Purkinje cell (primary cell): ENCODE data around the gene DLL1. TPM values are rescaled to one million over a fixed set of nuclear protein-coding genes. Genes with fewer than 3 reads are reported as not detected.

ENCODE experiments used
- polyA plus RNA-seq: library from polyadenylated mRNA; unstranded; fragments of >200 nt; fragmentation: Nextera tagmentation; gene quantifications from 2 replicates; pipeline ENCODE4 v1.2.1, GENCODE V29; 2014

Gene DLL1, protein sequence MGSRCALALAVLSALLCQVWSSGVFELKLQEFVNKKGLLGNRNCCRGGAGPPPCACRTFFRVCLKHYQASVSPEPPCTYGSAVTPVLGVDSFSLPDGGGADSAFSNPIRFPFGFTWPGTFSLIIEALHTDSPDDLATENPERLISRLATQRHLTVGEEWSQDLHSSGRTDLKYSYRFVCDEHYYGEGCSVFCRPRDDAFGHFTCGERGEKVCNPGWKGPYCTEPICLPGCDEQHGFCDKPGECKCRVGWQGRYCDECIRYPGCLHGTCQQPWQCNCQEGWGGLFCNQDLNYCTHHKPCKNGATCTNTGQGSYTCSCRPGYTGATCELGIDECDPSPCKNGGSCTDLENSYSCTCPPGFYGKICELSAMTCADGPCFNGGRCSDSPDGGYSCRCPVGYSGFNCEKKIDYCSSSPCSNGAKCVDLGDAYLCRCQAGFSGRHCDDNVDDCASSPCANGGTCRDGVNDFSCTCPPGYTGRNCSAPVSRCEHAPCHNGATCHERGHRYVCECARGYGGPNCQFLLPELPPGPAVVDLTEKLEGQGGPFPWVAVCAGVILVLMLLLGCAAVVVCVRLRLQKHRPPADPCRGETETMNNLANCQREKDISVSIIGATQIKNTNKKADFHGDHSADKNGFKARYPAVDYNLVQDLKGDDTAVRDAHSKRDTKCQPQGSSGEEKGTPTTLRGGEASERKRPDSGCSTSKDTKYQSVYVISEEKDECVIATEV
- polyA plus RNA-seq: 0.17 and 1.3 TPM in 2 replicates

GRCh38 chr6:170290296-170291128, at the start of gene DLL1:
TSS of gene DLL1 (minus strand) at chr6:170291078. CDS start at chr6:170290139, 939 bp downstream.

GRCh38 chr6:170306324-170307079, 15.6 kb upstream of the DLL1 start, which contains the start of gene FAM120B:
TSS of gene FAM120B (plus strand) at chr6:170306758. CDS start at chr6:170317391, 10,633 bp downstream.

Other genes with a start within 250 kb of the DLL1 start
- gene FAM120B, start 15.7 kb upstream of the DLL1 start, polyA plus RNA-seq: 34.3 and 37.4 TPM in 2 replicates